HG02588 (cell line): ENCODE data around the gene DNAJC7.
A peak's percentile ranks its signal among the peaks of the same experiment; 100 is the strongest.

Source experiments
- ATAC-seq: cut with Tn5 transposase; IDR thresholded peaks from one replicate; pipeline ENCODE4 v1.9.1; 2021; ENCODE audit warnings: mild to moderate bottlenecking, moderate library complexity; ENCODE audit not compliant: unreplicated experiment

Gene DNAJC7

GRCh38 chr17:42016941-42017865 lies at the start of gene DNAJC7:
DNAJC7 (minus strand) TSS chr17:42017439; CDS start chr17:42017416, 23 bp downstream.
- peak; percentile 72 for ATAC-seq

- no peak for ATAC-seq
These were observed 48.0 kb upstream of the DNAJC7 start for GRCh38 chr17:42065201-42065600.

- ATAC-seq: no peak
These were observed 45.4 kb upstream of the DNAJC7 start for GRCh38 chr17:42062681-42063080.

GRCh38 chr17:42061646-42062487 lies 44.6 kb upstream of the DNAJC7 start:
- ATAC-seq: no peak

GRCh38 chr17:42060231-42060630 lies 43.0 kb upstream of the DNAJC7 start:
- ATAC-seq: no peak

- no peak for ATAC-seq
These were observed 42.6 kb upstream of the DNAJC7 start for GRCh38 chr17:42059815-42060214.

- no peak for ATAC-seq
These were observed 40.8 kb upstream of the DNAJC7 start for GRCh38 chr17:42058063-42058462.

GRCh38 chr17:42056635-42057034 lies 39.4 kb upstream of the DNAJC7 start:
- no peak for ATAC-seq

GRCh38 chr17:42055496-42055895 lies 38.3 kb upstream of the DNAJC7 start:
- no peak for ATAC-seq

- no peak for ATAC-seq
These were observed 37.8 kb upstream of the DNAJC7 start for GRCh38 chr17:42055027-42055426.

GRCh38 chr17:42053731-42054500 lies 36.7 kb upstream of the DNAJC7 start:
- ATAC-seq: no peak

- ATAC-seq: no peak
These were observed 35.2 kb upstream of the DNAJC7 start for GRCh38 chr17:42052346-42052877.

GRCh38 chr17:42051645-42052044 lies 34.4 kb upstream of the DNAJC7 start:
- no peak for ATAC-seq

- ATAC-seq: no peak
These were observed 33.8 kb upstream of the DNAJC7 start for GRCh38 chr17:42051013-42051400.

GRCh38 chr17:42050393-42051012 lies 33.3 kb upstream of the DNAJC7 start, which contains the start of gene C17orf113:
C17orf113 (minus strand) TSS chr17:42050601; CDS start chr17:42043376, 7,225 bp downstream.
- no peak for ATAC-seq

- no peak for ATAC-seq
These were observed 32.7 kb upstream of the DNAJC7 start for GRCh38 chr17:42049834-42050392.

GRCh38 chr17:42047343-42047742 lies 30.1 kb upstream of the DNAJC7 start:
- no peak for ATAC-seq

- no peak for ATAC-seq
These were observed 28.5 kb upstream of the DNAJC7 start for GRCh38 chr17:42045719-42046118.

GRCh38 chr17:42042598-42043319 lies 25.5 kb upstream of the DNAJC7 start:
- ATAC-seq: no peak
